DND-41 (cell line): ENCODE data around the gene ATAT1.

ENCODE experiments used
- ATAC-seq: fragments of 200-7000 bp; cut with Tn5 transposase; 3 replicates; pipeline ENCODE4 v1.9.1; 2021; ENCODE audit warnings: low read depth; ENCODE audit not compliant: insufficient read depth
- DNase-seq: peaks from one replicate; pipeline ENCODE4 v3.0.0-alpha.2; 2020
- H2AFZ ChIP-seq: 2 replicates; pipeline ENCODE4 v1.6.0; 2012; ENCODE audit warnings: low read depth, low read length
- H3K27ac ChIP-seq: 2 replicates; pipeline ENCODE4 v1.5.1; 2012; ENCODE audit warnings: low read length, inconsistent platforms
- H3K27me3 ChIP-seq: fragments of 200-600 bp; sonication (generic); 2 replicates; pipeline ENCODE4 v1.6.0; 2012; ENCODE audit warnings: low read length, mild to moderate bottlenecking, inconsistent platforms; ENCODE audit not compliant: insufficient read depth, poor library complexity
- H3K36me3 ChIP-seq: 2 replicates; pipeline ENCODE4 v1.5.1; 2012; ENCODE audit warnings: low read length, inconsistent platforms; ENCODE audit not compliant: insufficient read depth
- H3K4me1 ChIP-seq: 2 replicates; pipeline ENCODE4 v1.5.1; 2012; ENCODE audit warnings: mild to moderate bottlenecking, low read length; ENCODE audit not compliant: insufficient read depth
- H3K4me2 ChIP-seq: 2 replicates; pipeline ENCODE4 v1.6.0; 2012; ENCODE audit warnings: mild to moderate bottlenecking, moderate library complexity, low read length, inconsistent platforms; ENCODE audit not compliant: insufficient read depth
- H3K4me3 ChIP-seq, 2 experiments: fragments of 200-600 bp in 1 of 2; shearing (Covaris generic) in 1 of 2; 2 replicates each; pipeline ENCODE4 v1.5.1; 2012 to 2016; ENCODE audit warnings: inconsistent platforms in 2 of 2, low read length in 2 of 2, mild to moderate bottlenecking in 2 of 2, low read depth in 1 of 2, moderate library complexity in 1 of 2
- H3K79me2 ChIP-seq: 2 replicates; pipeline ENCODE4 v1.6.0; 2012; ENCODE audit warnings: low read length, inconsistent platforms; ENCODE audit not compliant: insufficient read depth
- H3K9ac ChIP-seq: 2 replicates; pipeline ENCODE4 v1.6.0; 2012; ENCODE audit warnings: low read depth, mild to moderate bottlenecking, inconsistent platforms, low read length, moderate library complexity
- H3K9me3 ChIP-seq: 2 replicates; pipeline ENCODE4 v1.5.1; 2012; ENCODE audit warnings: low read length, moderate library complexity, mild to moderate bottlenecking, inconsistent platforms; ENCODE audit not compliant: insufficient read depth, severe bottlenecking
- H4K20me1 ChIP-seq: 2 replicates; pipeline ENCODE4 v1.6.0; 2012; ENCODE audit warnings: low read length; ENCODE audit not compliant: insufficient read depth
- EZH2 ChIP-seq: IDR thresholded peaks from 3 replicates; pipeline ENCODE4 v1.6.1; 2012; ENCODE audit warnings: borderline replicate concordance, low read depth, mild to moderate bottlenecking, moderate library complexity, low read length, inconsistent platforms; ENCODE audit not compliant: severe bottlenecking
- TF ChIP-seq, protein P1 (sequence below): IDR thresholded peaks from 2 replicates; pipeline ENCODE4 v1.5.1; 2012; ENCODE audit warnings: borderline replicate concordance, low read length, moderate library complexity, mild to moderate bottlenecking; ENCODE audit not compliant: poor library complexity, severe bottlenecking; ENCODE audit errors: extremely low read depth

ATAT1 gene

GRCh38 chr6:30611150-30611855 is 15.4 kb upstream of the ATAT1 start:
- H3K79me2 ChIP-seq, result peaks cover 73% of the 10 kb centered on the region

DNA sequence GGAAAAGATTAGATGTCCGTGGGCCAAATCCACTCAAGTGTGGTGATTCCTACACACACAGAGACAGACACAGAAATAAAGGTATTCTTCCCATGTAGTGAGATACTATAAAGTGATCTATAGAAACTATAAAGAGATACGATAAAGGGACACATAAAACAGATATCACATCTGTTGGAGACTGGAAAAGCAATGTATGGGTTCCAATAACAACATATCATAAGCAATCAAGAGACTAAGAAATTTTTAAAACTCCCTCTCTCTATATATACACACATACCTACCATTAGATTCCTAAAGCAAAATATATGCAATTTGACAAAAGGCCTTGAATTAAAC is 14.8 kb upstream of the ATAT1 start:
- Histone ChIP-seq H3K9ac (no peak overlapping the region), H3K79me2 (peaks cover 75% of the 10 kb centered on the region), H4K20me1 (peaks cover 28% of the 10 kb centered on the region)

More at GRCh38 chr6:30611150-30611855, 15.4 kb upstream of the ATAT1 start:
- Histone ChIP-seq H3K9ac (no peak overlapping the region), H3K4me1 (peaks cover 22% of the 10 kb centered on the region), H4K20me1 (peaks cover 28% of the 10 kb centered on the region), H3K9me3 (no peaks in the 10 kb centered on the region), H3K36me3 (peaks cover 77% of the 10 kb centered on the region), H3K27me3 (no peaks in the 10 kb centered on the region), H3K27ac (no peak overlapping the region), H2AFZ (no peak overlapping the region), H3K4me2 (no peak overlapping the region), H3K4me3 (no peak overlapping the region)
- DNase-seq (no peak), ATAC-seq (no peak)
- TF ChIP-seq, protein P1, sequence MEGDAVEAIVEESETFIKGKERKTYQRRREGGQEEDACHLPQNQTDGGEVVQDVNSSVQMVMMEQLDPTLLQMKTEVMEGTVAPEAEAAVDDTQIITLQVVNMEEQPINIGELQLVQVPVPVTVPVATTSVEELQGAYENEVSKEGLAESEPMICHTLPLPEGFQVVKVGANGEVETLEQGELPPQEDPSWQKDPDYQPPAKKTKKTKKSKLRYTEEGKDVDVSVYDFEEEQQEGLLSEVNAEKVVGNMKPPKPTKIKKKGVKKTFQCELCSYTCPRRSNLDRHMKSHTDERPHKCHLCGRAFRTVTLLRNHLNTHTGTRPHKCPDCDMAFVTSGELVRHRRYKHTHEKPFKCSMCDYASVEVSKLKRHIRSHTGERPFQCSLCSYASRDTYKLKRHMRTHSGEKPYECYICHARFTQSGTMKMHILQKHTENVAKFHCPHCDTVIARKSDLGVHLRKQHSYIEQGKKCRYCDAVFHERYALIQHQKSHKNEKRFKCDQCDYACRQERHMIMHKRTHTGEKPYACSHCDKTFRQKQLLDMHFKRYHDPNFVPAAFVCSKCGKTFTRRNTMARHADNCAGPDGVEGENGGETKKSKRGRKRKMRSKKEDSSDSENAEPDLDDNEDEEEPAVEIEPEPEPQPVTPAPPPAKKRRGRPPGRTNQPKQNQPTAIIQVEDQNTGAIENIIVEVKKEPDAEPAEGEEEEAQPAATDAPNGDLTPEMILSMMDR, result no peak
- TF ChIP-seq EZH2, result no peak

GRCh38 chr6:30612213-30612612 is 14.5 kb upstream of the ATAT1 start:
- H3K36me3 ChIP-seq, result peaks cover 75% of the 10 kb centered on the region
- H3K27me3 ChIP-seq, result no peaks in the 10 kb centered on the region
- H4K20me1 ChIP-seq, result peaks cover 28% of the 10 kb centered on the region
- no peak overlapping the region for H2AFZ ChIP-seq
- peaks cover 22% of the 10 kb centered on the region for H3K4me1 ChIP-seq
- no peaks in the 10 kb centered on the region for H3K9me3 ChIP-seq
- peaks cover 76% of the 10 kb centered on the region for H3K79me2 ChIP-seq
- H3K4me2 ChIP-seq, result no peak overlapping the region
- H3K27ac ChIP-seq, result no peak overlapping the region
- DNase-seq, result no peak
- no peak for ATAC-seq
- no peak overlapping the region; the same call in 1 of the 2 replicates for H3K9ac ChIP-seq
- no peak overlapping the region for H3K4me3 ChIP-seq
- TF ChIP-seq EZH2, result no peak
- TF ChIP-seq, protein P1, result peak; percentile 43

More for the DNA sequence above, 14.8 kb upstream of the ATAT1 start:
- Histone ChIP-seq H3K4me2 (no peak overlapping the region), H3K4me1 (peaks cover 22% of the 10 kb centered on the region), H2AFZ (no peak overlapping the region), H3K4me3 (no peak overlapping the region), H3K36me3 (peaks cover 77% of the 10 kb centered on the region), H3K27ac (no peak overlapping the region), H3K27me3 (no peaks in the 10 kb centered on the region), H3K9me3 (no peaks in the 10 kb centered on the region)
- ATAC-seq (no peak), DNase-seq (no peak)
- TF ChIP-seq EZH2, result no peak
- TF ChIP-seq, protein P1, result no peak
